IMR-90 (cell line): Measurements from ENCODE around the gene RSPH9. TPM values are rescaled to one million over a fixed set of nuclear protein-coding genes. Genes with fewer than 3 reads are reported as not detected.

Source experiments
- ATAC-seq: fragments of 200-7000 bp; cut with Tn5 transposase; 2 replicates; pipeline ENCODE4 v1.9.1; 2020; ENCODE audit warnings: low read depth, mild to moderate bottlenecking, moderate library complexity
- BruUV-seq: library from RNA; stranded (reverse); fragments of 400-500 nt; replicated peaks from 2 replicates; lab custom pipeline; 2021; lab: Mats Ljungman, UMichigan
- CTCF ChIA-PET: fragments of 300-600 bp; formaldehyde crosslinking; extraction: SDS; loops from one replicate; lab custom pipeline; 2021; ENCODE audit warnings: antibody characterized with exemption; lab: Yijun Ruan, JAX
- POLR2A ChIA-PET: fragments of 300-600 bp; sonication (Branson Sonifier 250); formaldehyde crosslinking; loops from one replicate; lab custom pipeline; 2022; ENCODE audit warnings: antibody characterized with exemption; ENCODE audit not compliant: unreplicated experiment; lab: Charles Lee
- DNase-seq: peaks from one replicate; pipeline ENCODE4 v3.0.0; 2013
- H2AFZ ChIP-seq: replicated peaks from 2 replicates; pipeline ENCODE3; 2013; ENCODE audit warnings: low read length, mild to moderate bottlenecking; ENCODE audit not compliant: poor library complexity
- H2AK5ac ChIP-seq: 2 replicates; pipeline ENCODE4 v1.6.1; 2013; ENCODE audit warnings: low read depth, low read length, inconsistent platforms
- H2AK9ac ChIP-seq: replicated peaks from 2 replicates; pipeline ENCODE3; 2013; ENCODE audit warnings: mild to moderate bottlenecking, low read depth, low read length, moderate library complexity; ENCODE audit not compliant: poor library complexity
- H2BK120ac ChIP-seq: 2 replicates; pipeline ENCODE4 v1.6.1; 2013; ENCODE audit warnings: low read depth, low read length, inconsistent platforms
- H2BK15ac ChIP-seq: 3 replicates; pipeline ENCODE4 v1.6.1; 2013; ENCODE audit warnings: low read depth, low read length, inconsistent platforms
- H2BK20ac ChIP-seq: 2 replicates; pipeline ENCODE4 v1.6.1; 2013; ENCODE audit warnings: low read depth, mild to moderate bottlenecking, inconsistent platforms, low read length, moderate library complexity
- H2BK5ac ChIP-seq: 2 replicates; pipeline ENCODE4 v1.6.1; 2013; ENCODE audit warnings: mild to moderate bottlenecking, low read depth, low read length, inconsistent platforms; ENCODE audit not compliant: poor library complexity, severe bottlenecking
- H3K14ac ChIP-seq: replicated peaks from 2 replicates; pipeline ENCODE4 v1.6.1; 2013; ENCODE audit warnings: low read depth, low read length, inconsistent platforms
- H3K18ac ChIP-seq: 2 replicates; pipeline ENCODE4 v1.6.1; 2013; ENCODE audit warnings: low read depth, low read length, control low read depth
- H3K23ac ChIP-seq: 2 replicates; pipeline ENCODE4 v1.6.1; 2013; ENCODE audit warnings: low read depth, low read length, inconsistent platforms
- H3K27ac ChIP-seq: 2 replicates; pipeline ENCODE4 v1.5.1; 2013; ENCODE audit warnings: mild to moderate bottlenecking, control low read depth, low read length; ENCODE audit not compliant: insufficient read depth
- H3K27me3 ChIP-seq: 2 replicates; pipeline ENCODE4 v1.6.1; 2013; ENCODE audit warnings: low read length; ENCODE audit not compliant: control insufficient read depth, insufficient read depth
- H3K36me3 ChIP-seq: 2 replicates; pipeline ENCODE4 v1.6.1; 2013; ENCODE audit warnings: low read length, mixed read lengths; ENCODE audit not compliant: control insufficient read depth, insufficient read depth
- H3K4ac ChIP-seq: 2 replicates; pipeline ENCODE4 v1.6.1; 2013; ENCODE audit warnings: low read depth, low read length, inconsistent platforms
- H3K4me1 ChIP-seq: 2 replicates; pipeline ENCODE4 v1.6.1; 2013; ENCODE audit warnings: low read length, mixed read lengths; ENCODE audit not compliant: control insufficient read depth, insufficient read depth
- H3K4me2 ChIP-seq: 2 replicates; pipeline ENCODE4 v1.6.1; 2013; ENCODE audit warnings: low read depth, mild to moderate bottlenecking, control low read depth, low read length, moderate library complexity
- H3K4me3 ChIP-seq: 2 replicates; pipeline ENCODE4 v1.5.1; 2013; ENCODE audit warnings: low read depth, mild to moderate bottlenecking, control low read depth, low read length, moderate library complexity; ENCODE audit not compliant: insufficient read depth
- H3K56ac ChIP-seq: 2 replicates; pipeline ENCODE4 v1.6.1; 2013; ENCODE audit warnings: low read length, inconsistent platforms; ENCODE audit not compliant: insufficient read depth; ENCODE audit errors: extremely low read depth
- H3K79me1 ChIP-seq, 2 experiments: 2 replicates each; pipeline ENCODE4 v1.6.1; 2013; ENCODE audit warnings: low read length in 2 of 2, inconsistent platforms in 1 of 2, low read depth in 1 of 2
- H3K9ac ChIP-seq: 2 replicates; pipeline ENCODE4 v1.6.1; 2013; ENCODE audit warnings: low read depth, low read length, control low read depth
- H3K9me1 ChIP-seq: 2 replicates; pipeline ENCODE4 v1.6.1; 2013; ENCODE audit warnings: low read length, inconsistent platforms; ENCODE audit not compliant: insufficient read depth
- H3K9me3 ChIP-seq: 2 replicates; pipeline ENCODE4 v1.6.1; 2013; ENCODE audit warnings: low read length; ENCODE audit not compliant: control insufficient read depth, insufficient read depth
- H4K20me1 ChIP-seq: 2 replicates; pipeline ENCODE4 v1.6.1; 2013; ENCODE audit warnings: low read length, inconsistent platforms; ENCODE audit not compliant: insufficient read depth
- H4K5ac ChIP-seq: 2 replicates; pipeline ENCODE4 v1.6.1; 2013; ENCODE audit warnings: mild to moderate bottlenecking, low read depth, low read length, control low read depth
- H4K8ac ChIP-seq, 2 experiments: 2 replicates each; pipeline ENCODE4 v1.6.1; 2013; ENCODE audit warnings: low read depth in 2 of 2, low read length in 2 of 2, control low read depth in 1 of 2, inconsistent platforms in 1 of 2
- H4K91ac ChIP-seq: 2 replicates; pipeline ENCODE4 v1.6.1; 2013; ENCODE audit warnings: low read depth, low read length, inconsistent platforms; ENCODE audit not compliant: insufficient read depth
- CHD1 ChIP-seq: IDR thresholded peaks from 2 replicates; pipeline ENCODE4 v1.6.1; 2012; ENCODE audit warnings: low read depth, low read length, improper control_type of control experiment
- ELK1 ChIP-seq: fragments of 150-350 bp; IDR thresholded peaks from 2 replicates; pipeline ENCODE4 v1.6.1; 2016; ENCODE audit warnings: low read depth, mild to moderate bottlenecking, low read length, moderate library complexity, borderline replicate concordance
- WGBS, 2 experiments: methylation state at CpG; one replicate each; pipeline versions ENCODE4 v1.1.5 to v1.1.7; 2013; ENCODE audit warnings: missing lambda C conversion rate in 2 of 2; ENCODE audit not compliant: insufficient read length in 1 of 2; ENCODE audit errors: extremely low coverage in 2 of 2; 5-methylcytosine and 5-hydroxymethylcytosine counted together
- dilution Hi-C: fragments of 300-500 bp; cut with HindIII; formaldehyde crosslinking; loops from one replicate; pipeline ENCODE4 v1.14.3; 2018; ENCODE audit warnings: low sequenced_read_pairs; ENCODE audit not compliant: unreplicated experiment
- in situ Hi-C: fragments of 300-500 bp; cut with MboI; formaldehyde crosslinking; loops from 3 replicates; pipeline ENCODE4 v1.14.3; 2019; ENCODE audit warnings: low sequenced_read_pairs, inconsistent platforms, mixed read lengths
- intact Hi-C: fragments of 100-400 bp; cut with micrococcal nuclease; formaldehyde crosslinking; loops from 2 replicates; pipeline ENCODE4 v1.10.0; 2022
- polyA plus RNA-seq, 3 experiments: library from polyadenylated mRNA; depleted of rRNA; stranded (reverse); fragments of >200 nt; gene quantifications; 2 replicates each; pipeline ENCODE4 v1.2.3, GENCODE V29; 2012; ENCODE audit warnings: low replicate concordance in 1 of 3
- total RNA-seq: library from RNA; depleted of rRNA; stranded (reverse); fragments of >200 nt; gene quantifications from 2 replicates; pipeline ENCODE4 v1.2.3, GENCODE V29; 2012

The RSPH9 gene
- total and polyA plus RNA-seq, 2 of the 4 experiments (the other 2 are of a cell fraction), result 0.18 to 0.21 TPM

- CTCF ChIA-PET, result no interaction called here
- Histone ChIP-seq H3K9me3 (no peaks in the 10 kb centered on the region), H3K4ac (no peak overlapping the region), H2AK5ac (no peak overlapping the region), H3K9me1 (peaks cover 30% of the 10 kb centered on the region), H4K8ac (no peak overlapping the region), H3K23ac (no peak overlapping the region), H2BK15ac (no peak overlapping the region), H2BK120ac (no peak overlapping the region), H4K20me1 (no peaks in the 10 kb centered on the region; the same call in 1 of the 2 replicates), H3K4me1 (peaks cover under 1% of the 10 kb centered on the region), H4K91ac (no peak overlapping the region), H3K56ac (no peak overlapping the region), H3K27me3 (no peaks in the 10 kb centered on the region), H3K4me3 (no peak overlapping the region), H4K5ac (no peak overlapping the region), H3K36me3 (peaks cover 63% of the 10 kb centered on the region), H3K14ac (no peak overlapping the region), H2AK9ac (no peak overlapping the region), H2AFZ (no peak overlapping the region), H3K4me2 (no peak overlapping the region), H3K9ac (no peak overlapping the region), H2BK20ac (no peak overlapping the region), H3K18ac (no peak overlapping the region), H3K27ac (no peak overlapping the region), H2BK5ac (no peak overlapping the region), H3K79me1 (peaks cover 42 to 68% of the 10 kb centered on the region in 2 experiments)
- dilution Hi-C loops (no loop called here), intact Hi-C loops (no loop called here), in situ Hi-C loops (no loop called here)
- ATAC-seq (no peak), DNase-seq (no peak)
- BruUV-seq, result no TSS peak
- TF ChIP-seq ELK1 (no peak), CHD1 (no peak)
- 95% methylated on average over 4 of the region's 10 CpGs; no CpG with 5 or more reads in 1 of the 2 experiments for WGBS, 2 experiments
- POLR2A ChIA-PET, result no interaction called here
These were observed 23.0 kb upstream of the RSPH9 start for GRCh38 chr6:43621836-43622180.
